ENCODE measurements around the gene SLC2A6.

The SLC2A6 gene

DNA sequence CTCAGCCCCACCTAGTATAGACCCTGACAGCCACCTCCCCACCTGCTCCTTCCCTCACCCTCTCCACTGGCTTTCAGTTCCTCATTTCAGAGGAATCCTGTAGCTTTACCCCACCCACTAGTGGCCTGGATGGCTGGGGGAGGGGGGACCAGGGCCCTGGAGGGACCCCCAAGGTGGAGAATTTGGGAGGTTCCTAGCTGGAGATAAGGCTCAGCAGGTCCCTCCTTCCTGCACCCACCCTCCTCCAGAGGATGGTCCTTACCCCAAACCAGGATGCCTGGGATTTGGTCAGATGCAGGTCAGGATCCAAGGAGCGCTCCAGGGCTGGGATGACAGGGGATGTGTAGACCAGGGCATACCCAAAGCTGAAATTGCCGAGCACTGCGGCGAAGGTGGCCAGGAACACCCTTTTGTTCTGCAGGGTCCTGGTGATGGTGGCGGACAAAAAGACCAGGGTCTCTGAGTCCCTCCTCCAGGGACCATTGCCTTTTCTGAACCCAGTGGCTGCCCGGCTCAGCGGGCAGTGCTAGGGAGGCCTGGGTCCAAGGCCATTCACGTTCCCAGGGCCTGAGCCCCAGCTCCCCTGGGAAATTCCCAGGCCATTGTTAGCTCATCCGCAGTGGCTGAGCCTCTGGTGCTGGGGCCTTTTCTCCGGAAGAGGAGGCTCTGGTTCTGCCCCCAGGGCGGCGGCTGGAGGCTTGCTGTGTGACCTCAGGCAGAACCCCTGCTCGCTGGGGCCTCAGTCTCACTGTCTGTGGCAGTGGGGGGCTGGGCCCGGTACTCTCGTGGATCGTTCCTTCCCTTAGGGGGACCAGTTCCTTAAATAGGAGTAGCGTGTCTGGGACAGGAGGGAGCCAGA lies 678 bp downstream of the SLC2A6 start:
- peak in 1 of 2 donors; percentile 20 for DNase-seq (ENCODE audit: low read depth in 2 of 2)

DNA sequence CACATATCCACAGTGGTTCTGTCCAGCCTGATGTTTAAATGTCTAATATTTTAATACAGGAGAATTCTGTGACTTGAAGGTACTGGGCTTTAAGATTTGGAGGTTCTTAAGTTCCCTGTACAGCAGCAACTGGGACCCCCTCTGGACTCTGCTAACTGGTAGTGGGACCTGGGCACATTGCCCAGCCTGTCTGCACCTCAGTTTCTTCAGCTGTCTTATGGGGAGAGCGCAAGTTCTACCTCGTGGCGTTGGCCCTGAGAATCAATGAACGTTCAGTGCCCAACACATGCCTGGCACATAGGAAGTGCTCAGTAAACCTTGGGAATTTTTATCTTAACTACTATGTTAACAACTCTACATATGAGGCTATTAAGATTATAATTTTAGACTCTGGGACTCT lies 1.4 kb downstream of the SLC2A6 start:
- no peak for DNase-seq (ENCODE audit: low read depth in 2 of 2)

DNA sequence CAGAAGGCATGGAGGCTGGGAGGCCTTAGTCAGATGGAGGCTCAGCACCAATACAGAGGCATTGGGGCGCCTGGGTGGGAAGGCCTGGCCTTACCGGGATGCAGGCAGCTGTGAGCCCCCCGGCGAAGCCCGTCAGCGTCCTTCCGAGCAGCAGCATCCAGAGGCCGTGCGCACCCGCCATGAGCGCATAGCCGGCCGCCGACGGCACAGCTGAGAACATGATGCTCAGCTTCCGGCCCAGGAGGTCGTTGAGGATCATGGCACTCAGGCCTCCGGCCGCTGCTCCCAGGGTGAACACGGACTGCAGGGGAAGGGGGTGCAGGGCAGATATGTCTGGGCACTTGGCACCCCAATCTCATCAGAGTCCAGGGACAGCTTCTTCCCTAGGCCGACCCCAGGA lies 2.0 kb downstream of the SLC2A6 start:
- no peak for DNase-seq (ENCODE audit: low read depth in 2 of 2)

DNA sequence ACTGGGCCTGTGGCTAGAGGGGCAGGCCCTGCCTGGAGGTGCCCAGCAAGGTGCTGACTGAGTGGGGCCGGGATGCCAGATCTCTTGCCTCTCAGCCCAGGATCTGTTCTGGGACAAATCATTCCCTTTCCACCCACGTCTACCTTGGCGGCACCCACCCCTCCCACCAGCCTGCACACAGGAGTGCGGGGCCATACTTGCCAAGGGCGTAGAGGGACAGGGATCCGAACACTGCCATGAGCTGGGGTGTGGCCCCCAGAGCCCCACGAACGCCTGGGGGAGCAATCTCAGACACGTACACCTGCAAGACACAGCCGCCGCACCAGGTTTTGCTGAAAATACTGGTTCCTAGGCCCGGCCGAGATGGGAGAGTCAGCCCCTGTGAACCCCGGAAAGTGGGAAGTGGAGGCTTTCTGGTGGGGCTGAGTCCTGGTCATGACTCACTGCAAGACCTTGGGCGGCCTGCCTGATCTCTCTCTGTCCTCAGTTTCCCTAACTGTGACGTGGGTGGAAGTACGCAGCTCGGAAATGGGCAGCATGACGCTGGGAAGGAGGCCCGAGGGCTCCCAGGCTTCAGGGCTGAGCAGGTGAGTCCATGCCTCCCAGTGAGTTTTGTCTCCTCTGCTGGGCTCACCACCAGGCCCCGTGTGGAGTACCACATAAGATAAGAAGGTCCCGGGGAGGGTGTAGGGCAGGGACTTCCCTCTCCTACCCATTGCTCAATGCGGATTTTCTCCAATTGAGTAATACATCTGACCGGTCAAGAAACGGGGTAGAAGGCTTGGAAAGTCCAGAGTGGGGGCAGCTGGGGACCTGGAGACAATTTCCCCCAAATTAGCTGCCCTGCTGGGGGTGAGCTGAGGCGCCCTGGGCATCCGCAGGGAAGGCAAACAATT lies 2.6 kb downstream of the SLC2A6 start:
- DNase-seq (ENCODE audit: low read depth in 2 of 2): no peak

DNA sequence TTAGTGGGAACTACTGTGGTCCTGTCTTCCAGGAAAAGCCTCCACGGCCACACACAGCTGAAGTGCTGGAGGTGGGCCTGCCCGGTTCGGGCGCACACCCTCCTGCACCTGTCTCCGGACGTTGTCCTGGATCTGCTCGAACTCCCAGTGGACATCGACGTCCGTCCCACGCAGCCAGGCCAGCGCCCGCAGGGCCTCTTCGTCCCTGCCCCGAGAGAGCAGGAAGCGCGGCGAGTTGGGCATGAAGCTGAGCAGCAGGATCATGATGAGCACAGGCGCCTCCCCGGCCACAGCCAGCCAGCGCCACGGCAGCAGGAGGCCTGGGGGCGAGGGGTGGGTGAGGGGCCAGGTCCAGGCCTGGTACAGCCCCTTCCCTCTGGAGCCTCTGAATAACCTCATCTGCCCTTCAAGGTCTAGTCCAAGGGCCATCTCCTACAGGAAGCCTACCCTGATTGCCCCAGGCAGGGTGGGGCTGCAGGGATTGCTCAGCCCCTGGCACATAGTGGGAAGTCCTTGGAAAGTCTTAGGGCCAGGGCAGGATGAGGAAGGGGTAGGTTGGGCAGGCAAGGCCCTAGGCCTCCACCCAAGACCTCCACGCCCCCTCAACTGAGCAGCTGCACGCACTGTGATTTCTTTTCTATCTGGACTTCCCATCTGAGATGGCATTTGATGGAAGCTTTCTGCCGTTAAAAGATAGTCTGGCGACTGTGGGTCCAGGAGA lies 3.4 kb downstream of the SLC2A6 start:
- DNase-seq (ENCODE audit: low read depth in 2 of 2): no peak

DNA sequence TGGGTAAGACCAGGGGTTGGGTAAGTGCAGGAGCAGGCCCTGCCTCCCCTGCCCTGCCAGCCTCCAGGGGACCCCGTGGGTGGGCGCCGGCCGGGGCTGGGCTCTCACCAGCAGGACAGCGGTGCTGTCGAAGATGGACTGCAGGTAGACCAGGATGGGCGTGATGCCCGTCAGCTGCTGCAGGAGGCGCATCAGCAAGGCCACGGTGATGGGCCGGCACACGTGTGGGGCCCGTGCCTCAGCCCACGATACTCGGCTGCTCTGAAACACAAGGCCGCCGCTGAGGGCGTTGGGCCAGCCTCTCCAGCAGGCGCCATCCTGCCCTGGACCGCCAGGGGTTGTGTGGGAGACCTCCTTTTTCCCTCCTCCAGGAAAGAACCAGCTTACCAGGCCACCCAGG lies 4.0 kb downstream of the SLC2A6 start:
- DNase-seq (ENCODE audit: low read depth in 2 of 2): no peak

DNA sequence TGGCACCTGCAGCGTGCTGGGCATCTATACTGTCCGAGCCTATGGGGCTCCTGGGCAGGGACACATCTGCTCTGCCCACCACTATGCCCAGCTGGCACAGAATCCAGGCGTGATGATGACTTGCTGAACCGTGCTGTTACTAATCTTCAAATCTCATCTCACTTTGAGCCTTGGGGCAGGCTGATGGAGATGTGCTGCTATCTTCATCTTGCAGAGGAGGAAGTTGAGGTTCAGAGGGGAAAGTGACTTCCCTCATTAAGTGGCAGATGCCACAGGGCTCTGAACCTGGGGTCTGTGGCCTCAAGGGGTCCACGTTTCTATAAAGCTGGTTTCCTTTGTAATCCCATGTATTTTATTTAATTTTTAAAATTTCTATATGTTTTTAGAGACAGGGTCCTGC lies 4.7 kb downstream of the SLC2A6 start:
- DNase-seq (ENCODE audit: low read depth in 2 of 2): no peak

DNA sequence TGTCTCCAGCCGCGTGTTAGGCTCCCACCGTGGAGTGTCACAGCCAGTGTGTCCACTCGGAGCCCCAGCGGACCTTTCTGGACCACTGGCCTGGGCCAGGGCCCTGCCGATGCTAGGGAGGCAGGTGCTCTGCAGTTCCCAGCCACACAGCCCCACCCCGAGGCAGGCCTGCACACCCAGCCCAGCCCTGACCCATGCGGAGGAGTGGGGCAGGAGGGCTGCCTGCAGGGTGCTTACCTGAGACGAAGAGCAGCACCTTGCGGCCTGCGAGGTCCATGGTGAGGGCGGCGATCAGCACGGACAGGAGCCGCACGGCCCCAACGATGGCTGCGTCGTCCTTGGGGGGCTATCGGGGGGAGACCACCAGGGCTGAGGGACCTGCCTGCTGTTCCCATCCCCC lies 5.2 kb downstream of the SLC2A6 start:
- no peak for DNase-seq (ENCODE audit: low read depth in 2 of 2)

DNA sequence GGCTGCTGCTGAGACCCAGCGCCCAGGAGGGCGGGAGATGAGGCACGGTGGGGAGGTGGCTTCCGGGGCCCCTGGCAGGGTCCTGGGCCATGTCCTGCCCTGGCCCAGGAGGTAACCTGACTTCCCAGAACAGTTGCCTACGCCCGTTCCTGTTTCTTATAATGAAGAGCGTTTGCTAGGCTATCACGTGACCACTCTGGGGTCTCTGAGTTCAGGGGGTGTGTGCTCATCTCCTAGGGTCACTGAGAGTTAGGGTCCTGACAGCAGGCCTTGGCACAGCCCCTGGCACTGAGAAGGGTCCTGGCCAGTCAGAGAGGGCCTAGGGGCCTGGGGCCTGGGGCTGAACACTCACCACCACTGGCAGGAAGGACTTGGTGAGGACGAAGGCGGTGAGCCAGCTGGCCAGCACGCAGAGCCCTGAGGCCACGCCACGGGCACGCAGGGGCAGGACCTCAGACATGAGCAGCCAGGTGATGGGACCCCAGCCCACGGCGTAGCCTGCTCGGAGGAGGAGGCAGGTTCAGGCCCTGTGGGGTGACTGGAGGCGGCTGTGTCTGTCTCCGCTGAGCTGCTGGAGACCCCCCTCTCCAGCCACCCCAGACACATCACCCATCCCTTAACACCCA lies 6.0 kb downstream of the SLC2A6 start:
- DNase-seq (ENCODE audit: low read depth in 2 of 2): no peak

DNA sequence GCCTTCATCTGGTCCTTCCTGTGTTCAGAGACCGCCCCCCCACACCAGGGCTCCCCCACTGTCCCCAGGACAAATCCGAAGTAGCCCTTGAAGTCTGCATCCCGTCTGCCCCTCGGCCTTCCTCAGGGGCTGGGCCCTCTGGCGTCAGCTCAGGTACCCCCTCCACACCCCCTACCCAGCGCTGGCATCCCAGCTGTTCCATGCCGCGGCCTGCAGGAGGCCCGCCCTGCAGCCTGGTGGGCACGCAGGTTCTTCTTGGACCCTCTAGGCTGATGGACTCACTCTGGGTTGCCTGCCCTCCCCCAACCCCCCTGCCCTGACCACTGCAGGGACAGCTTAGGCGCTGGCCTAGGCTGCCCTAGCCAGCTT lies 6.6 kb downstream of the SLC2A6 start:
- no peak for DNase-seq (ENCODE audit: low read depth in 2 of 2)

DNA sequence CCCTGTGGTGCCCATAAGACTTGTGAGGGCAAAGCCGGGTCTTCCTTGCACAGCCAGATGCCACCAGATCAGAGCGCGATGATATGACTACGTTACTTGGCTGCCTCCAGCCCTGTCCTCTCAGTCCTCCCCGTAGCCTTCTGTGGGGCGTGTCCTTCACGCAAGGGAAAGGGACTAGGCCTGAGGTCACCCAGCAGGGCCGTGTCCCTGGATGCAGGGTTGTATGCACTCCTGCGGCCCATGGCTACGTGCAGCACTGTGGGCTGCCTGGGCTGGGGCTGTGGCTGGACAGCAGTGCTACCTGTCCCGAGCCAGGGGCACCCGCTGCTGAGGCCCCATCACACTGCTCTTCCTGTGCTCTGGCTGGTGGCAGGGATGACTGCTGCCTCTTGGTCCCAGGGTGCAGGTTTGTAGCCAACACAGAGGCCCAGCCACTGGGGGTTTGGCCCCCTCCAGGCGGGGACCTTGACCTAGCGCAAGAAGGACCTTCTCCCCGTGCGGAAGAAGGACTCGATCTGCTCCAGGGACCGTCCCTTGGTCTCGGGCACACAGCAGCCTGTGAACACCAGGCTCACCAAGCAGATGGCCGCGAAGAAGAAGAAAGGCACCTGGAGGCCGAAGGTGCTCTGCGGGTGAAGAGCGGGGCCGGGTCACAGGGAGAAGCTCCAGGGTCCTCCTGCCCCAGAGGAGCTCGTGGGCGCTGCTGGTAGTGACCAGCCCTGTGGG lies 7.2 kb downstream of the SLC2A6 start:
- no peak for DNase-seq (ENCODE audit: low read depth in 2 of 2)

DNA sequence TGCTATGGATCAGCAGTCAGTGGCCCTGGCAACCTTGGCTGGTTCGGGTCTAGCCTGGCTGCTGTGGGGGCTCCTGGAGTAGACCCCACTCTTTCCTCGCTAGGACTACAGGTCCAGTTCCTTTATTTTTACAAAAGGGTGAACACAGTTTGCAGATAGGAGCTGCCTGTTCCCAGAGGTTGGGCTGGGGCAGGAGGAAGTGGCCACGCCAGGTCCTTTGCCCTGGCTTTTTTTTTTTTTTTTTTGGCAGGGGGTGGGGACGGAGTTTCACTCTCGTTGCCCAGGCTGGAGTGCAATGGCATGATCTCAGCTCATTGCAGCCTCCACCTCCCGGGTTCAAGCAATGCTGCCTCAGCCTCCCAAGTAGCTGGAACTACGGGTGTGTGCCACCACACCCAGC lies 7.9 kb downstream of the SLC2A6 start:
- DNase-seq (ENCODE audit: low read depth in 2 of 2): no peak

DNA sequence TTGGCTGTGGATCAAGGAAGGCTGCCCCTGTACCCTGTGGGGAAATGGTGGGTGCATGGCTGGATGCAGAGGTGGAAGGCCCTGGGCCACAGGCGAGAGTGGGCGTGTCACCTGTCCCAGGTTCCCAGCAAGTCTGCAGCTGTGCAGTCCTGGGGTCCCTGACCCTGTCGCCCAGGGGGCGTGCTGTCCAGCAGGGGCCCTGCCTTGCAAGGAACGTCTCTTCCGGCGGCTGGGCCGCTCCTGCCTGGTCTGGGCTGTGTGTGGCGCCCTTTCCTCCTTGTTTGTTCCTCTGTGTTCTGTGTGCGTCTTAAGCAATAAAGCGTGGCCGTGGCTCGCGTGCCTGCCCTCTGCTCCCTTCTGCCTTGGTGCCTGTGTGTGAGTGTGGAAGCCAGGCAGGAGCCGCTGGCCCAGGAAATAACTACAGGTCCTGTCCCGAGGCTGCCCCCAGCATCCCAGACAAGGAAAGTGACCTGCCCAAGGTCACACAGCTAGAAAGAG lies 8.4 kb downstream of the SLC2A6 start:
- DNase-seq (ENCODE audit: low read depth in 2 of 2): no peak

DNA sequence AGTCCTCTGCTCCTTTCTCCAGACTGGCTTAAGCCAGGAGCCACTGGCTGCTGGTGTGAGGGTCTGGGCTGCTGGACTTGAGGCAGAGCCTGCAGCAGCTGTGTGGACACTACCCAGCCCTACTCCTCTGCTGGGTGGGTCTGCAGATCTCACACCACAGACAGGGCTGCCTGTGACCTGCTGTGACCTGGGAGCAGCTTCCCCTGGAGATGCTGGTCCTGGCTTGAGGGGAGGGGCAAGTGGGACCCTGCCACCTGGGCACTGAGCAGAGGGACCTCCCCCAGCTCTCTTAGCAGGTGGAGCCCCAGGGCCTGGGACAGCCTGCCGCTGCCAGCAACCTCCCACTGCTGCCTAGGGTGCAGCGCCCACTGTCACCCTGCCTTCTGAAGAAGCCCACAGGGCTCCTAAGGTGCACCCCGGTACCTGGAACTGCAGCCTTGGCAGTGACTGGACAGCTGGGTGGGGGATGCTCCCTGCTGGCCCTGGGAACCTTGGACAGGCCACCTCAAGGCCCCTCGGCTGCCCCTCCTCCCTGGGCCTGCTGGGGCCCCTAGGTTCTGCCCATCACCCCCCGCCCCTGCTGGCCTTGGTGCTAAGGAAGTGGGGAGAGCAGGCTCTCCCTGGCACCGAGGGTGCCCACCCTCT lies 10.0 kb downstream of the SLC2A6 start:
- no peak for DNase-seq (ENCODE audit: low read depth in 2 of 2)

DNA sequence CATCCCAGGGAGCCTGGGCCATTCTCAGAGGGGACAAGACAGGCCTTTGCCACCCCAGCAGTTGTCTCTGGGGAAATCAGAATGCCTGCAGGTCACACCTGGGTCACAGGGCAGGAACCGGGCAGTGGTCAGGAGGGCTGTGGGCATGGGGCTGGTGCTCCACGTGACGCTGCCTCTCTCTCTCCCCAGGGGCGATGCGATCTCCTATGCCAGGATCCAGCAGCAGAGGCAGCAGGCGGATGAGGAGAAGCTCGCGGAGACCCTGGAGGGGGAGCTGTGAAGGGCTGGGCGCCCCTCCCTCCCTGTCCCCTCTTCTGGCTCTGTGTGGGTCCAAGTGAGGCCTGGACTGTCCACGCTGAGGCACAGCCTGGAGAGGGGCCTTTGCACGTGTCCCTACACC lies 10.5 kb downstream of the SLC2A6 start:
- DNase-seq (ENCODE audit: low read depth in 2 of 2): no peak

DNA sequence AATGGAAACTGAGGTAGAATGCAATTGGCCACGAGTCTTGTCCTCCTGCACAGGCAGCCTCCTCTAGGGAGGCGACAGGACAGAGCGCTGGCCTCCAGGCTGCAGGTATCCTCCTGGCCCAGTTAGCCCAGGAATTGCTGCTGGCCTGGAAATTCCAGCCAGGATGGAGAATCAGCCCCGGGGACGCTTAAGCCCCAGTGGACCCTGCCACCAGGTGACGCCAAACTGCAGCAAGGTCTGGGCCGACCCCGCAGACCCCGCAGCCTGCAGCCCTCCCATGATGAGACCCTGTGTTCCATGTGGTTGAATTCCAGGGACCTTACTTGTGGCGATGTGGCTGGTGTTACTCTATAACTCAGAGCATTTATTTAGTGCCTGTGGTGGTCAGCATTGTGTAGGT lies 11.8 kb downstream of the SLC2A6 start:
- DNase-seq (ENCODE audit: low read depth in 2 of 2): no peak

DNA sequence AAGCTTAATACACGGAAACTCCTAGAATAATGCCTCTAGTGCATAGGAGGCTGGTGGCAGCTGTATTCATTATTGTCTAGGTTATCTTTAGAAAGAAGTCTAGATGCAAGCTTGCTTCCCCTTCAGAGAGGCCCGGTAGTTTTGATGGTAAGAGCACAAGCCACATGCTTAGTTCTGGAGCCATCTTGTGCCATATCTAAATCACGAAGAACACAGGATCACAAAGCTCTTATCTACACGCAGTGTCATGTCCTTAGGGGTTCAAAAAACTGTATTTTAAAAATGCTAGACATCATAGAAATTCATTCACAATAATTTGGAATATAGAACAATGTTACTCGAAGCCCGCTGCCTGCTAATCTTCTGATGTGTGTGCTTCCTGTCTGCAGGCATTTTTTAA lies 12.9 kb downstream of the SLC2A6 start:
- no peak for DNase-seq (ENCODE audit: low read depth in 2 of 2)

DNA sequence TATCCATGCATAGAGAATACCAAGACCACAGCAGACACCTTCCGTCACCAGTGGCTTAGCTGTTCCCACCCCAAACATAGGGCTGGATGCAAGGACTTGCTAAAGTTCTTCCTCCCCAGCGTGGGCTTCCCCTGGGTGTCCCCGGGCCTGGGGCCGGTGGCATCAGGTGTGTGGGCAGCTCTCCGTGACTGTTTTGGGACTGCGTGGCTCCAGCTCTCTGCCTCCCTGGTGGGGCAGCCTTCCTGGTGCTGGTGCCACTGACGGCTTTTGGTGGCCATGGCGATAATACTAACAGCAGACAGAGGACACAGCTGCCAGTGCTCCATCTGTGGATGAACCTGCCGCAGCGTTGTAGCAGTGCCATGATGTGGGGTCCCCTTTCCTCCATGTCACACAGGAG lies 14.3 kb downstream of the SLC2A6 start:
- no peak for DNase-seq (ENCODE audit: low read depth in 2 of 2)

DNA sequence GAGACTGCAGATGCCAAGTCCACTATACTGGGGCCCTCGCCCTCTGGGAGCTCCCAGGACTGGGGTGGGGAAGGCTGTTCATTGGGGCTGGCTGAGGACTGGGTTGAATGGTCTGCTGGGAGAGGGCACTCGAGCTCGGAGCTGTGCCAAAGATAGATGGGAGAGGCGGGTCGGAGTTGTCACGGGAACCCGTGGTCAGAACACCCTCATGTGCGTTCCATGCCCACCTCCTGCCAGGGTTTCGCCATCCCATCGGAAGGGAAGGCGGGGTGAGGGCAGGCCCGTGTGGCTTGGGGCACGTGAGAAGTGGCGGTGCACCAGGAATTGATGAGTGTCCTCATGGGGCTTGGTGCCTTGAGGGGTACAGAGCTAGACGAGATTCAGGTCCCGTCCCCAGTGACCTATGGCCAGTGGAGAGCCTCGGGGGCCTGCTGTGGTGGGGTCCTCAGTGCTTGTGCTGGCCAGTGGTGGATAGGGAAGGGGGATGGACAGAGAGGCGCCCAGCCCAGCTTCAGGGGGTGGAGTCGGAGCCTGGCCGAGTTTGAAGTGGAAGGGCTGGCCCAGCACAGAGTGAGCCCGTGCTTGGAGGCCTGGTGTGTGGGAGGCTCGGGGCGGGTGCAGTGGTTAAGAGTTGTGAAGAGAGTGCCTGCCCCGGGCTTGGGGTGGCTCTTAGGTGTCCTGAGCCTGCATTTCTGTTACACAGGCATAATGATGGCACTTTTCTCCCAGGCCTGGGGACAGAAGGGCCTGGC lies 14.9 kb downstream of the SLC2A6 start:
- DNase-seq (ENCODE audit: low read depth in 2 of 2): no peak

All from stimulated activated CD8-positive, alpha-beta memory T cell treated with anti-CD3 and anti-CD28 coated beads, Interleukin-15, amount 100 ng/mL, for 48 hours (primary cell).